NCI-H345 treated with DMSO at 0.1 percent for 48 hours (cell line): ENCODE results near the gene SCAF11.

ENCODE experiments used
- DNase-seq: peaks from one replicate; lab custom pipeline; 2025; ENCODE audit not compliant: unreplicated experiment; lab: John Stamatoyannopoulos, UW

SCAF11 gene

DNA sequence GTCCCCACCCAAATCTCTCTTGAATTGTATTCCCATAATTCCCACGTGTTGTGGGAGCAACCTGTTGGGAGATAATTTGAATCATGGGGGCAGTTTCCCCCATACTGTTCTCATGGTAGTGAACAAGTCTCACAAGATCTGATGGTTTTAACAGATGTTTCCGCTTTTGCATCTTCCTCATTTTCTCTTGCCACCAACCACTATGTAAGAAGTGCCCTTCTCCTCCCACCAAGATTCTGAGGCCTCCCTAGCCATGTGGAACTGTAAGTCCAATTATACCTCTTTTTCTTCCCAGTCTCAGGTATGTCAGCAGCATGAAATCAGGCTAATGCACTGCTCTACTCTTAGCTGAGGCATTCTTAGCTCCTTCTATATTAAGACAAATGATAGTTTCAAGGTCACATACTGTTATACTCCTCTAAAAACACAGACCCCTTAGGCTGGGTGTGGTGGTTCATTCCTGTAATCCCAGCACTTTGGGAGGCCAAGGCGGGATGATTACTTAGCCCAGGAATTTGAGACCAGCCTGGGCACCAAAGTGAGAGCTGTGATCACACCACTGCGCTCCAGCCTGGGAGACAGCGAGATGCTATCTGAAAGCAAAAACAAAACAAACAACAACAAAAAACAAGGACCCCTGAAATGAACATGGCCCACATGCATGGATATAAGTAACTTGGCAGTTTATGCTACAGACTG, 3.6 kb downstream of the SCAF11 start:
- no peak for DNase-seq

DNA sequence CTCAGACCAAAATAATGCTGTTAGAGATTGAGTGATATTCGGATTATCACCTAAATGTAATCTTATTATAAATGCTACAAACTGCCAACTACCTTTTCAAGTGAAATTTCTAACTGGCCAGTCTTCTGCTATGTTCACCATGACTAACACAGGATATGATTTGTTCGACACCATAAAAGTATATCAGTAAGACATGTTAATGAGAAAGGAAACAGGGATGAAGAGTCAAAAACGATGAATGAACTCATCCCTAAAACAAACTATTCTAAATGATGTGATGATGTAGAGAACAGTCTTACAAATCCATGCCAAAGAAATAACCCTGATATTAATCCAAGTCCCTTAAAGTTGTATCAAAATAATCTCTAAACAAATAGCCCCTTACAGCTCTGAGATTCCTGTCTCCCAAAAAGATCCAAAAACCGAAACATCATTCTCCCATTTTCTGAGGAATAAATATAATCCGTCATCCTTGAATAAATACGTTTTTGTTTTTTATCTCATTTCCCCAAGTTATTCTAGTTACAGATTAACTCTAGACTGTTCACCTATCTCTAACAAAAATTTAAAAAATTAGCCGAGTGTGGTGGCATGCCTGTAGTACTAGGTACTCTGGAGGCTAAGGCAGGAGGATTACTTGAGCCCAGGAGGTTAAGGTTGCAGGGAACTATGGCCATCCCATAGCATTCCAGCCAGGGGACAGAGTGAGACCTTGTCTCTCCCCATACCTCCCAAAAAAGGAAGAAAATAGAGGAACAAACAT, 9.1 kb downstream of the SCAF11 start:
- DNase-seq = no peak

DNA sequence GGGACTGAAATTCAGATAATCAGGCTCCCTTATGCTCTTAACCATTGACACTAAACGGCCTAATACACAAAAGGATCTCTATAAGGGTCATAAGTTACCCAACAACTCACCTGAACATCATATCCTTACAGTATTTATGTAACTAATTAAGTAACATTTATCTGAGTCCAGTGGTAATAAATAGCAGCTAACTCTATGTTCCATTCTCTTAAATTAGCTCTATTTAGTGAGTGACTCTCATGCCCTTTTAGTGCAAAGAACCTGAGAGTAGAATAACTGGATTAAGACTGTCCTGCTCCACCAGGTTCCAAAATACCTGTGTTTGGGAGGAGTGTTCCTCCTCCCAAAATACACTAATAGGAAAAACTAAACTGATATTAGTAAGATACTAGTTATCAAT, 9.8 kb downstream of the SCAF11 start:
- DNase-seq = no peak

DNA sequence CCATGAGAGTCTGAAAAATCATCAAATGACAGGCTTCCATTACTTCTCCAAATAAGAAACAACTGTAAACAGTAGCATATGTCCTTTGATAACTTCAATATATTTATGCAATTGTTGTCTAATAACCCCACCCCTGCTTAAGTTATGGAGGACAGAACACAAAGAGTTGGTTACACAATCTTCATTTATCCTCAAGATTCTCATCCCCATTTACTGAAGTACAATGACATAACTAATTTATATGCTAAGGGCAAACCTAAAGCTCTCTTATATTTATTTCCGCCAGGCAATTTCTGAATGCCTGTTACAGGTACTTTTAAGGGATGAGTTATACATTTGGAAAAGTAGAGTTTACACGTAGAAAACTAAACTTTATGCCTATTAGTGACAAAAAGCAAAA, 12.3 kb downstream of the SCAF11 start:
- DNase-seq = no peak

DNA sequence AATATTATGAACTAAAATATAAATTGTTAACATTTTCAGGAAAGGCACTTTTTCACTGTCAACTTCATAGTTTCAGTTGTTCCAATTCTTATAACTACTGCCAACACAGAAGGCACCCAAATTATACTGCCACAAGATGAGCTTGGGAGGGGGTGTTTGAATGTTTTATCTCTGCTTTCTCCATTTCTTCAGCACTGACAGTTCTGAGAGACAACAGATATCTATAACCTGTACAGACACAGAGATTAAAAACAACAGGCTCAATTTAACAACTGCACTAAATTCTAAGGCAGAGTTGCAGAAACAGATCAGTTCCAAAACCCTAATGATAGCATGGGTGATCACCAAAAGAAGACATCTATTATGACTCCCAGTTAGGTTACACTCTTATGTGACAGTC, 12.8 kb downstream of the SCAF11 start:
- no peak for DNase-seq

DNA sequence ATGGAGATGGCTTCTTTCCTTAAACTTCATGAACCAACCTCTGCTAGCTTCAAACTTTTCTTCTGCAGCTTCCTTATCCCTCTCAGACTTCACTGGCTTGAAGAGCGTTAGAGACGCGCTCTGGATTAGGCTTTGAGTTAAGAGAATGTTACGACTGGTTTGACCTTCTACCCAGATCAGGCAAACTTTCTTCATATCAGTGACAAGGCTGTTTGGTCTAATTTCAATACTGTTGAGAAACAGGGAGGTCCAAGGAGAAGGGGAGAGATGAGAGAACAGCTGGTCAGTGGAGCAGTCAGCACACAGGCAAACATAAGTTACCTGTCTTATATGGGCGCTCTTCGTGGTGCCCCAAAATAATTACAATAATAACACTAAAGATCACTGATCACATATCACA, 14.9 kb downstream of the SCAF11 start:
- no peak for DNase-seq

DNA sequence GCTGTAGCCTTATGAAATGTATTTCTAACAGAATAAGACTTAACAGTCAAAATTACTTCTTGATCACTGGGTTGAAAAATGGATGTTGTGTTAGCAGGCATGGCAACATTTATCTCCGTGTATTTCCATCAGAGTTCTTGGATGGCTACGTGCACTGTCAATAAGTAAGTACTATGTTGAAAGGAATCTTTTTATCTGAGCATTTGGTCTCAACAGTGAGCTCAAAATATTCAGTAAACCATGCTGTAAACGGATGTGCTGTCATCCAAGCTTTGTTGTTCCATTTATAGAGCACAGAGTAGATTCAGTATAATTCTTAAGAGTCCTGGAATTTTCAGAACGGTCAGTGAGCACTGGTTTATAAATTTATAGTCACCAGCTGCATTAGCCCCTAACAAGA, 15.5 kb downstream of the SCAF11 start:
- no peak for DNase-seq

DNA sequence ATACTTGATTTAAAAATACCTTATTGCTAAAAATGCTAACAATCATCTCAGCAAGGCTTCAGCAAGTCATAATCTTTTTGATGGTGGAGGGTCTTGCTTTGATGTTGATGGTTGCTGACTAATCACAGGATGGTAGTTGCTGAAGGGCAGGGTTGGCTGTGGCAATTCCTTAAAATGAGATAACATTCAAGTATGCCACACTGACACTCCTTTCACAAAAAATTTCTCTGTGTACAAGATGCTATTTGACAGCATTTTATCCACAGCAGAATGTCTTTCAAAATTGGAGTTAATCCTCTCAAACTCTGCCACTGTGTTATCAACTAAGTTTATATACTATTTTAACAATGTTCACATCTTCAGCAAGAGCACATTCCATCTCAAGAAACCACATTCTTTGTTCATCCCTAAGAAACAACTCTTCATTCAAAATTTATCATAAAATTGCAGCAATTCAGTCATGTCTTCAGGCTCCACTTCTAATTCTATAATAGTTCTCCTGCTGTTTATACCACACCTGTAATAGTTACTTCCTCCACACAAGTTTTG, 16.1 kb downstream of the SCAF11 start:
- DNase-seq = no peak

DNA sequence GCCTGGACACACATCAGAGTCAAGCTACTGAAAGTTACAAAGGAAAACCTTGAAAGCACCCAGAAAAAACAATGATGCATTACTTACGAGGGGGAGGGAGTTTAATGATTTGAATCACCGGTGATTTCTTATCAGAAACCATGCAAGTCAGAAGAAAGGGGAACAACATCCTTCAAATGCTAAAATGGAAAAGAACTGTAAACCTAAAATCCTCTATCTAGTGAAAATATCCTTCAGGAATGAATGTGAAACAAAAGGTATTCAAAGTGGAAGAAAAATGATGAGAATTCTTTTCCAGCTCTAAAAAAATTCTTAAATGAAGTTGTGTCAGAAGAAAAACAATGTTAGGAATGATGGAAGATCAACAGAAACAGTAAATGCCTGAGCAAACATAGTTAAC, 16.8 kb downstream of the SCAF11 start:
- DNase-seq = no peak

DNA sequence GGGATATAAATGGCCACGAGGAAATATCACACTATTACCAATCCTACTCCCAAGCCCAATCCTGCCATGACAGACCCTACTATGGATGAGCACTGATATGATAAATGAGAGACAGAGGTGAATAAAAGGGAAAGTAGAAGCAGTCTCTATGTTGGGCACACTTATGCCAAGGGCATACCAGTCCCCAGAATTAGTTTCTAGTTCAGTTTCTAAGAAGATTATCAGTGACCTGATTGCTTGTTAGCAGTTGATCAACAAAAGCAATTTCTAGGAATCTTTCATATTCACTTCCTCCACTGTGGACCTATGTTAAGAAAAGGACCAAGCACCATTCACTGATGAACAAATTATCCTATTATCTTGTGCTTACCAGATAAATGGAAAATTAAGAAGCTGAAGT, 20.0 kb downstream of the SCAF11 start:
- no peak for DNase-seq

DNA sequence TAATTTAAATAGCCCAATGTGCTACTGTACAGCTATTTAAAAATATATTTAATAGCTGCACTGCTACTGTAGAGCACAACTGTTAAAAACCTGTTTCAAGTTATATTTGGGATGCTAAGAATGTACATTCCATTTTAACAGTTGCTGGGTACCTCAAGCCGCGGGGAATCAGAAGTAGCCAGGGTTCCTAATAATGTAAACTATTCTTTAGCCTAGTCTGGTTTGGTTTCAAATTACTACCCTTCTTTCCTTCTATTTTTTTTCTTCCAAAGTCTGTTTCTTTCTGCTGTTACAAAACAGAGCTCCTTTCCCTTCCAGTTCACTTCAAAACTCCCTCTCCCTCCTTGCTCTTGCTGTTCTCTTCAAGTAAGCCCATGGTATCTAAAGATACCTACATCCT, 21.3 kb downstream of the SCAF11 start:
- no peak for DNase-seq

DNA sequence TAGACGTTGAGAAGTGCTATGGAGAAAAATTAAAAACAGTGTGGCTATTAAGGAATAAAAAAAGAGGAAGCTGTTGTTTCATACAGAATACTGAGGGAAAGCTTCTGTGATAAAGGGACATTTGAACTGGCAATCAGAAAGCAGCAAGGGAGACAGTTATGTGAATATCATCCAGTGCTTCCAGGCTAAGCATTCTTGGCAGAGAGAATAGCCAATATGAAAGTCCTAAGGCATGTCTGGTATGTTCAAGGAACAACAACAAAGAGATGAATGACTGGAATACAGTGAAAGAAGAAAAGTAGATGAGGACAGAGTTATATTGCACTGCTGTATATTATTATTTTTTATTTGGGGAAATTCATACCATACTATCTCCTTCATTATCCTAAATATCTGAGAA, 23.9 kb downstream of the SCAF11 start:
- no peak for DNase-seq

DNA sequence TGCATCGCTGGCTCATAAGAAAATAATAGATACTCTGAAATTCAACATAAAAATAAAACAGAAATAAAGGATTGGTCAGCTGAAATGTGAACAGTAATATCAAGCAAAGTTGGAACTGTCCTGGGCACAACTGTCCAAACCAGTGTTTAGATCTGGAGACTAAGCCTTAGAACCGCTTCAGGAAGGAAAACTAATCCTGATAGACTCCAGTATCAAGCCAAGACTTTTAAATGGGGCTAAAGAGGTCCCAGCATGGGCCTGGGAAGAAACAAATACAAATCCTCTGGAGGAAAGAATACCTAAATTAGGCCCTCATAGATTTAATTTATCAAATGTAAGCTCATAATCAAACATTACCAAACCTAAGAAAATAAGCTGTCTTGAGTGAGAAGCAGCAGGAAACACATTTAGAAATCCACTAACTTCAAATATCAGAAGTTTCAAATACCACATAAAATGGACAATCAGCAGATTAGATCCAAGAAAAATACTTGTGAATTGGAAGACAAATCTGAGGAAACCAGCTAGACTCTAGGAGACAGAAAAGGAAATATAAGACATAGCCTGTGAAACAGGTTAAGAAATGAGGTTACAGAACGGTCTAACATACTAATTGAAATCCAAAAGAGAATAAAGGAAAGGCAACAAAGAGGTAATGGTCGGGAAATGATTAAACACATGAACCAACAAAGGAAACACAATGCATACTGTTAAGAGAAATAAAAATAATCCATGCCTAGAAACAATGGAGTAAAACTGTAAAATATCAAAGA, 27.6 kb downstream of the SCAF11 start:
- no peak for DNase-seq

DNA sequence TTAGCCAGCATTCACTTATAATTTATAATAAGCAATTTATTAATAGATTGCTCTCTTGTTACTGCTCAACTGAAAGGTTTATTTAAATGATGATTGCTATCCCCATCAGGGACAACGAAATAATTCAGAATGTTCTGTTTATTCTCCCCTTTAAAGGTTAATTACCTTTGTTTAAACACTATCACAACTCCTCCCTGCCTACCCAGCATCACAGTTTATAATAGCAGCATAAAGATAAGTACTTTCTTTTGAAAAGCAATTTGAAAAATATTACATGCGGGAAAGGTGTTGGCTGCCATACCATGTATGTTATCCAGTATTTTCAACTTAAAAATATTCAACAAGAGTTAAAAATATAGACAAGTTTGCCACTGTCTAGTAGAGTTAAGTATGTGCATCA, 30.6 kb downstream of the SCAF11 start:
- DNase-seq = no peak

DNA sequence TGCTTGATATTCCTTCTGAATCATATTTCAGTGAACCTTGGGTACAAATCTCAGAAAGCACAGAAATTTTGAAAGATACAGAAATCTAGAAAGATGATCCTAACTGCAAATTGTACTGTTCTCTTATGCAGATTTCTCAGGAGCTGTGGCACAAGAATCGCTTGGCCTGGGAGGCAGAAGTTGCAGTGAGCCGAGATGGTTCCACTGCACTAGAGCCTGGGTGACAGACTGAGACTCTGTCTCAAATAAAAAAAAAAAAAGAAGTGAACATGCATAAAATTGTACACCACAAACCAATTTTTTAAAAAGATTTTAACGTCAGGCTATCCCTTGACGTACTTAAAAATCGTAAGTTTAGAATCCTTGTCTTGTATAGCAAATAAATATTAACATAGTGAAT, 31.3 kb downstream of the SCAF11 start:
- DNase-seq = no peak

DNA sequence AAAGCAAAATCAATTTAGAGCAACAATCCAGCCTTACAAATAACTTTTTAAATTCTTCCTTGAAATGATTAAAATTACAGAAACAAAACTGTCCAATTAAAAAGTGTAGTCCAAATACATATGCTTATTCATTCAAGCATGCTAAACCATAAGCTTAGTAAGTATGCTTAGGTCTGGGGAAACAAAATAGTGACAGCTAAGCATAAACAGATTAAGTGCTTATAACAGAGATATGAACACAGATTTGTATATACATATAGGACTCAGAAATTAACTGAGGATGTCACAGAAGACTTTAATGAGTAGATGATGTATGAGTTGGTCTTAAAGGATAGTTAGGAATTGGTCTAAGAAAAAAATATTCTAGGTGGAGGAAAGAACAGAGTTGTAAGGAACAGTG, 41.8 kb downstream of the SCAF11 start:
- no peak for DNase-seq

DNA sequence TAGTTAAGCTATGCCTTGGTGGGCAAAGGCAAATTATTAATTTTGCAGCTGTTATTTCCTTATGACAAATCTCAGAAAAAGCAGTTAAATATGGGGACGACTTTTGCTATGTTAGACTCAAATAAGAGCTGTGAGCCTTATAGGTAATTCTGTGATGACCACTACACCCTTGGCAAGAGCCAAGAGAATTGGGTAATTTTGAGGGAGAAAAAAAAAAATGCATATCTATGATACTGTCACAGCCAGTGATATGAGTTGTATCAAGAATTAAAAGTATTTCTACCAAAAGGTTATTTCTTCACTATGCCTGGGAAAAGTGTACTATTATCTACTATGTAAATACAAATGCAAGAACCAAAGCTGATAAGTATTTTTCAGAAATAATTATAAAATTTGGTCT, 43.9 kb downstream of the SCAF11 start:
- DNase-seq = no peak

DNA sequence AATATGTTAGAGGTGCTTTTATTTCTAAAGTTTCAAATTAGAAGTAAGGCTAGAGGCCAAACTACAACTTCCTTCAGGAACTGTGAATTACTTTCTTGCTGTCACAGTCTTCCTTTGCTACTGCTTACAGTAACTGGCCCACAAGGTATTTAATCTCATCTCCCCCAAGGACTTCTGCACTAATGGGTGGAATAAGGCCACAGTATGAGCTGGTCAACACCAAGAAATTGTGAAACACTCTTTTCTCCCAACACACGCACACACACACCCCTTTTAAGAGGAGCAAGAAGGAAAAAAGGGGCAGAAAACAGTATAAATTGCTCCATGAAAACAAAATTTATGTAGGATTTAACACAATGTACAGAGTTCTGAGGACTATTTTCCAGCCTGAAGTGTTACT, 45.6 kb downstream of the SCAF11 start:
- no peak for DNase-seq

DNA sequence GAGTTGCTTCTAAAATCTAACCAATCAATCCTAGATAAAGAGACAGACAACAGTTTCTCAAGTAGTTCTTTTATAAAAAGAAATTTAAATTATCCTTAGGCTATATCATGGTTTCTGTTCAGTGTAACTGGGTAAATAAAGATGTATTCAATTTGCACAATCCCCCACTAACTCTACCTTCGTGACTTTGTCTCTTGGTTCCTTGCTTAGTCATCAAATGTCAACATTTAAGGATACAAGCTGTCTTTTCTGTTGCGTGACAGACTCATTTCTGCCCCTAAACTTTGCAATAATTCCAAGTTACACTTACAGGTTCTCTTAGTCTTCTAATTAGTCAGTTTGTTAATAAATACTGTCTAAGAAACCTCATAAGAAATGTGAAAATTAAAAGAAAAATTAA, 50.6 kb downstream of the SCAF11 start:
- no peak for DNase-seq

DNA sequence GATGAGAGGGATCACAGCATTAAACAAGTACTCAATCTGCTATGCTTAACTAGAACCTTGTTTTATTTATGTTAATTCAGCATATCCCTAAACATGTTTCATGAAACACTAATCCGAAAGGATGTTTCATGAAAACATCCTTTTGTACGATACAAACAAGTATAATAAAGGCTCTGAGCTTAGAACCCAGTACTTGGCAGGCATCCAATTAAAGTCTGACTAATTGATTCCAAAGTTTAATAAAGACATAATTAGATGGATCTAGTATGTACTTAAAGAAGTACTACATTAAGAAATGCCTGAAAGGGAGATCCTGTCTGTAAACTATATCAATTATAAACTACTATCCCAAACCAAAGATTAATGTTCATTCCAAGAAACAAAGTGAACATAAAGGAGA, 51.8 kb downstream of the SCAF11 start:
- DNase-seq = no peak

DNA sequence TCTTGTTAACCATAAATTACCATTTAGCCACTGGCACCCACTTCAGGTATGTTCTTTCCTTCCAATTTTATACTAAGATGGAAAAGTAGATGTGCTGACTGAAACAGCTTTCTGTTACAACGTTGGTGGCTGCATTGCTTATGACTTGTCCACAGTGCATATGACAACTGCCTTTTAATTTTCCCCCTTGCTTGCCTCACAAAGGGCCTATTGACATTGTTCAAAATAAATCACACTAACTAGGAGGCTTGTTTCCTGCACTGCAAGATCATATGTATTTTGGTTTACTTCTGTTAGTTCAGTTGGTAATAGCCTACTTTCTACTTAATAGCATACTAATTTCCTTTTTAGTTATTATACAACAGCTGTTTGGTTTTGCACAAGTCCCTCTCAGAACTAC, 55.4 kb downstream of the SCAF11 start:
- no peak for DNase-seq

DNA sequence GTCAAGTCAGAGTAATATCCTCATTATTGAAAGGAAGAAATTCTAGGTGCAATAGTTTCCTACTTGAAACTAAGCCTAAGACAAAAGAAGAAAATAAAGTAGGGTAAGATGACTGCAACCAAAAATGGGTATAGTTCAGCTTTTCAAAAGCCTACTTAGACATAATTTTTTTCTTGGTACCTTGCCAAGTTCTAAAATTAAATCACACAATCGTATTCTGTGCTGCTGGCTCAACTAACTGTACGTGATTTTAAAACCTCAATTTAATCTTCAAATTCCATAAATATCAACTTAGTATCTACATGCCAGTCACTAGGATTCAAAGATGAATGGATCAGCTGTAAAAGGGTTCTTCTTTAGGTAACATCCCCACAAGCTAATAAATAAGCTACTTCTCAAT, 56.9 kb downstream of the SCAF11 start:
- DNase-seq = no peak
